HepG2 (cell line): ENCODE measurements around the gene LZTS2. TPM values are rescaled to one million over a fixed set of nuclear protein-coding genes. Genes with fewer than 3 reads are reported as not detected.
A peak's percentile ranks its signal among the peaks of the same experiment; 100 is the strongest.

Experiments used
- NONO ChIP-seq, 2 experiments: fragments of 450-650 bp in 1 of 2; sonication (generic) in 1 of 2; formaldehyde crosslinking in 1 of 2; IDR thresholded peaks in 1 of 2; conservative IDR thresholded peaks in 1 of 2; 2 replicates each; pipeline versions ENCODE4 v1.6.1 to v1.8.0; 2017 to 2022; ENCODE audit warnings: mild to moderate bottlenecking in 1 of 2, missing genetic modification reagents in 1 of 2, moderate library complexity in 1 of 2
- PITX1 ChIP-seq: sonication (generic); formaldehyde crosslinking; IDR thresholded peaks from 2 replicates; pipeline ENCODE4 v1.5.1; 2020; ENCODE audit warnings: mild to moderate bottlenecking, missing genetic modification reagents
- RBAK ChIP-seq: sonication (generic); formaldehyde crosslinking; IDR thresholded peaks from 2 replicates; pipeline ENCODE4 v1.5.1; 2020; ENCODE audit warnings: mild to moderate bottlenecking, missing genetic modification reagents
- REL ChIP-seq: sonication (generic); formaldehyde crosslinking; conservative IDR thresholded peaks from 2 replicates; pipeline ENCODE4 v1.8.0; 2022; ENCODE audit warnings: mild to moderate bottlenecking, missing genetic modification reagents, moderate library complexity
- TBL1XR1 ChIP-seq: fragments of 150-350 bp; IDR thresholded peaks from 2 replicates; pipeline ENCODE4 v1.6.1; 2014; ENCODE audit warnings: borderline replicate concordance, low read length; ENCODE audit not compliant: partially characterized antibody
- TBX2 ChIP-seq: sonication (generic); formaldehyde crosslinking; IDR thresholded peaks from 2 replicates; pipeline ENCODE4 v1.5.0; 2020; ENCODE audit warnings: missing genetic modification reagents, mild to moderate bottlenecking, borderline replicate concordance
- ZFX ChIP-seq: sonication (generic); formaldehyde crosslinking; IDR thresholded peaks from 2 replicates; pipeline ENCODE4 v1.4.0; 2020; ENCODE audit warnings: mild to moderate bottlenecking, low read depth, missing genetic modification reagents, moderate library complexity
- ZNF296 ChIP-seq: sonication (generic); formaldehyde crosslinking; conservative IDR thresholded peaks from 2 replicates; pipeline ENCODE4 v1.5.0; 2020; ENCODE audit warnings: mild to moderate bottlenecking, missing genetic modification reagents
- ZNF468 ChIP-seq: sonication (generic); formaldehyde crosslinking; IDR thresholded peaks from 2 replicates; pipeline ENCODE4 v1.8.0; 2022; ENCODE audit warnings: mild to moderate bottlenecking, moderate library complexity, missing genetic modification reagents
- ZNF589 ChIP-seq: sonication (generic); formaldehyde crosslinking; conservative IDR thresholded peaks from 2 replicates; pipeline ENCODE4 v1.8.0; 2022; ENCODE audit warnings: mild to moderate bottlenecking, moderate library complexity, missing genetic modification reagents
- ZNF619 ChIP-seq: sonication (generic); formaldehyde crosslinking; IDR thresholded peaks from 2 replicates; pipeline ENCODE4 v1.4.0; 2020; ENCODE audit warnings: mild to moderate bottlenecking, missing genetic modification reagents
- polyA plus RNA-seq, 8 experiments: library from polyadenylated mRNA; depleted of rRNA in 3 of 8; stranded (reverse) in 7 of 8; unstranded in 1 of 8; fragments of >200 nt; fragmentation: Illumina TruSeq in 4 of 8; extraction: Trizol in 4 of 8; gene quantifications; 2 replicates each; pipeline versions ENCODE4 v1.2.1 to v1.2.3, GENCODE V29; 2011 to 2016; ENCODE audit warnings: low read depth in 4 of 8, missing spikeins in 1 of 8, mixed read lengths in 1 of 8; ENCODE audit not compliant: insufficient read depth in 1 of 8
- total RNA-seq, 5 experiments: library from RNA; depleted of rRNA; stranded (reverse); fragments of >200 nt; fragmentation: Illumina TruSeq; extraction: Trizol; gene quantifications; 2 replicates each; pipeline ENCODE4 v1.2.3, GENCODE V29; 2016; ENCODE audit warnings: low read depth in 1 of 5
- TF ChIP-seq, protein P1 (sequence below): sonication (generic); formaldehyde crosslinking; IDR thresholded peaks from 2 replicates; pipeline ENCODE4 v1.4.0; 2020; ENCODE audit warnings: missing genetic modification reagents
- TF ChIP-seq, protein P2 (sequence below): sonication (generic); formaldehyde crosslinking; IDR thresholded peaks from 2 replicates; pipeline ENCODE4 v1.8.1; 2023; ENCODE audit warnings: mild to moderate bottlenecking, missing genetic modification reagents
- TF ChIP-seq, protein P3 (sequence below): sonication (generic); formaldehyde crosslinking; IDR thresholded peaks from 2 replicates; pipeline ENCODE4 v1.5.0; 2020; ENCODE audit warnings: mild to moderate bottlenecking, missing genetic modification reagents
- TF ChIP-seq, protein P4 (sequence below): IDR thresholded peaks from 2 replicates; pipeline ENCODE4 v1.6.1; 2016; ENCODE audit warnings: low read depth, borderline replicate concordance
- TF ChIP-seq, protein P5 (sequence below): IDR thresholded peaks from 2 replicates; pipeline ENCODE4 v1.6.1; 2016; ENCODE audit warnings: missing genetic modification reagents, missing compliant biosample characterization
- TF ChIP-seq, protein P6 (sequence below): IDR thresholded peaks from 2 replicates; pipeline ENCODE4 v1.6.1; 2012; ENCODE audit warnings: inconsistent platforms
- TF ChIP-seq, protein P7 (sequence below): sonication (generic); formaldehyde crosslinking; IDR thresholded peaks from 2 replicates; pipeline ENCODE4 v1.5.0; 2020; ENCODE audit warnings: mild to moderate bottlenecking, missing genetic modification reagents

LZTS2 gene
- total and polyA plus RNA-seq, 2 of the 13 experiments (the other 11 are each of a cell fraction or from before 2014, with no cell fraction given): 43.6 to 65.6 TPM

DNA sequence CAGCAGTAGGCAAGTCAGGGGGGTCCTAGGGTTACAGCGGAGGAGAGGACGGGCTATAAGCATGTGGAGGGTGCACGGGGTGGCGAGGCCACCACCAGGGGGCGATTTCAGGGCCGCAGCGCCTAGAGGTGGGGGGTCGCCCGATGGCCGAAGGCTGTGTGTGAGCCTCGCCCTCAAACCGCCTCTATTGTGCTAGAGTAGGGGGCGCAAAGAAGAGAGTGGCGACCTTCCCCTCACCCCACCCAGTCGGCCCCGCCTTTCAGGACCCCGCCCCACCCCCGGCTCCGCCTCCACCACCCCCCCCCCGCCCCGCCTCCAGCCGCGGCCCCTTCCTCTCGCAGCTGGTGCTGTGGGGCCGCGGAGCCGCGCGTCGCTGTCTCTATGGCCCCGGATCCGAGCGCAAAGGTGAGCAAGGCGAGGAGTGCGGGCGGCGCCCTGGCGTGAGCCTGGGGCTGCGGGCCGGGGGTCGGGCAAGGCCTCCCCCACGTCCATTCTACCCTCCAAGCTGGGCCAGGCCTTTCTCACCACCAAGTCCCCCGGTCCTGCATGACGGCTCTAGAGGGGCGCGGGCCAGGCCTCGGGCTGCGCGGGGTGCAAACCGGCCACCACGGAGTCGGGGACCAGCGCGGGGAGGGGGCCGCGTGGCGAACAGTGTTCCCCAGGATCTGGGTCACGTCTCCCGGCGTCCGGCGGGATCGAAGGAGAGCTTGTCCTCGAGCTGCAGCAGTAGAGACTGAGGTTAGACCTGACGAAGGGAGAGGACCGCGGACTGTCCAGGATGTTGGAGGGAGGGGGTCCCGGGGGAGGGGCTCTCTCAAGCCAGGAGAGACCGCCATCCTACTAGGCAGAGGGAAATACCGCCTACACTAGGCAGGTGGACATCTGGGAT is 30.2 kb upstream of the LZTS2 start, which contains the start of gene SEMA4G (continued):
- TF ChIP-seq, protein P1, sequence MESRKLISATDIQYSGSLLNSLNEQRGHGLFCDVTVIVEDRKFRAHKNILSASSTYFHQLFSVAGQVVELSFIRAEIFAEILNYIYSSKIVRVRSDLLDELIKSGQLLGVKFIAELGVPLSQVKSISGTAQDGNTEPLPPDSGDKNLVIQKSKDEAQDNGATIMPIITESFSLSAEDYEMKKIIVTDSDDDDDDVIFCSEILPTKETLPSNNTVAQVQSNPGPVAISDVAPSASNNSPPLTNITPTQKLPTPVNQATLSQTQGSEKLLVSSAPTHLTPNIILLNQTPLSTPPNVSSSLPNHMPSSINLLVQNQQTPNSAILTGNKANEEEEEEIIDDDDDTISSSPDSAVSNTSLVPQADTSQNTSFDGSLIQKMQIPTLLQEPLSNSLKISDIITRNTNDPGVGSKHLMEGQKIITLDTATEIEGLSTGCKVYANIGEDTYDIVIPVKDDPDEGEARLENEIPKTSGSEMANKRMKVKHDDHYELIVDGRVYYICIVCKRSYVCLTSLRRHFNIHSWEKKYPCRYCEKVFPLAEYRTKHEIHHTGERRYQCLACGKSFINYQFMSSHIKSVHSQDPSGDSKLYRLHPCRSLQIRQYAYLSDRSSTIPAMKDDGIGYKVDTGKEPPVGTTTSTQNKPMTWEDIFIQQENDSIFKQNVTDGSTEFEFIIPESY (CRISPR knock-in tag): no peak
- TF ChIP-seq RBAK (peak; percentile 77), REL (CRISPR knock-in tag) (peak; percentile 78; the same call in 1 of the 2 replicates), TBL1XR1 (no peak), ZNF296 (CRISPR knock-in tag) (0 out of 2 replicates have a peak, but pooled peaks have one; percentile 47), ZNF468 (CRISPR knock-in tag) (no peak), ZNF619 (CRISPR knock-in tag) (no peak), ZNF589 (CRISPR knock-in tag) (0 out of 2 replicates have a peak, but pooled peaks have one; percentile 36), TBX2 (CRISPR knock-in tag) (peak; percentile 56), ZFX (peak; percentile 78), NONO (IDR thresholded peaks at IDR 0.05) (no peak), NONO (CRISPR knock-in tag; conservative IDR thresholded peaks at IDR 0.05) (peak; percentile 70), PITX1 (CRISPR knock-in tag) (0 out of 2 replicates have a peak, but pooled peaks have one; percentile 20)
- TF ChIP-seq, protein P2, sequence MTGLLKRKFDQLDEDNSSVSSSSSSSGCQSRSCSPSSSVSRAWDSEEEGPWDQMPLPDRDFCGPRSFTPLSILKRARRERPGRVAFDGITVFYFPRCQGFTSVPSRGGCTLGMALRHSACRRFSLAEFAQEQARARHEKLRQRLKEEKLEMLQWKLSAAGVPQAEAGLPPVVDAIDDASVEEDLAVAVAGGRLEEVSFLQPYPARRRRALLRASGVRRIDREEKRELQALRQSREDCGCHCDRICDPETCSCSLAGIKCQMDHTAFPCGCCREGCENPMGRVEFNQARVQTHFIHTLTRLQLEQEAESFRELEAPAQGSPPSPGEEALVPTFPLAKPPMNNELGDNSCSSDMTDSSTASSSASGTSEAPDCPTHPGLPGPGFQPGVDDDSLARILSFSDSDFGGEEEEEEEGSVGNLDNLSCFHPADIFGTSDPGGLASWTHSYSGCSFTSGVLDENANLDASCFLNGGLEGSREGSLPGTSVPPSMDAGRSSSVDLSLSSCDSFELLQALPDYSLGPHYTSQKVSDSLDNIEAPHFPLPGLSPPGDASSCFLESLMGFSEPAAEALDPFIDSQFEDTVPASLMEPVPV (CRISPR knock-in tag): peak; percentile 64; the same call in 1 of the 2 replicates
- TF ChIP-seq, protein P3, sequence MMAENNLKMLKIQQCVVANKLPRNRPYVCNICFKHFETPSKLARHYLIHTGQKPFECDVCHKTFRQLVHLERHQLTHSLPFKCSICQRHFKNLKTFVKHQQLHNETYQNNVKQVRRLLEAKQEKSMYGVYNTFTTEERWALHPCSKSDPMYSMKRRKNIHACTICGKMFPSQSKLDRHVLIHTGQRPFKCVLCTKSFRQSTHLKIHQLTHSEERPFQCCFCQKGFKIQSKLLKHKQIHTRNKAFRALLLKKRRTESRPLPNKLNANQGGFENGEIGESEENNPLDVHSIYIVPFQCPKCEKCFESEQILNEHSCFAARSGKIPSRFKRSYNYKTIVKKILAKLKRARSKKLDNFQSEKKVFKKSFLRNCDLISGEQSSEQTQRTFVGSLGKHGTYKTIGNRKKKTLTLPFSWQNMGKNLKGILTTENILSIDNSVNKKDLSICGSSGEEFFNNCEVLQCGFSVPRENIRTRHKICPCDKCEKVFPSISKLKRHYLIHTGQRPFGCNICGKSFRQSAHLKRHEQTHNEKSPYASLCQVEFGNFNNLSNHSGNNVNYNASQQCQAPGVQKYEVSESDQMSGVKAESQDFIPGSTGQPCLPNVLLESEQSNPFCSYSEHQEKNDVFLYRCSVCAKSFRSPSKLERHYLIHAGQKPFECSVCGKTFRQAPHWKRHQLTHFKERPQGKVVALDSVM: peak; percentile 54
- TF ChIP-seq, protein P4, sequence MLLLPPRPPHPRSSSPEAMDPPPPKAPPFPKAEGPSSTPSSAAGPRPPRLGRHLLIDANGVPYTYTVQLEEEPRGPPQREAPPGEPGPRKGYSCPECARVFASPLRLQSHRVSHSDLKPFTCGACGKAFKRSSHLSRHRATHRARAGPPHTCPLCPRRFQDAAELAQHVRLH (CRISPR knock-in tag): peak; percentile 30; the same call in 1 of the 2 replicates
- TF ChIP-seq, protein P5, sequence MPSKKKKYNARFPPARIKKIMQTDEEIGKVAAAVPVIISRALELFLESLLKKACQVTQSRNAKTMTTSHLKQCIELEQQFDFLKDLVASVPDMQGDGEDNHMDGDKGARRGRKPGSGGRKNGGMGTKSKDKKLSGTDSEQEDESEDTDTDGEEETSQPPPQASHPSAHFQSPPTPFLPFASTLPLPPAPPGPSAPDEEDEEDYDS (CRISPR knock-in tag): 0 out of 2 replicates have a peak, but pooled peaks have one; percentile 6
- TF ChIP-seq, protein P6, sequence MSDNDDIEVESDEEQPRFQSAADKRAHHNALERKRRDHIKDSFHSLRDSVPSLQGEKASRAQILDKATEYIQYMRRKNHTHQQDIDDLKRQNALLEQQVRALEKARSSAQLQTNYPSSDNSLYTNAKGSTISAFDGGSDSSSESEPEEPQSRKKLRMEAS: no peak
- TF ChIP-seq, protein P7, sequence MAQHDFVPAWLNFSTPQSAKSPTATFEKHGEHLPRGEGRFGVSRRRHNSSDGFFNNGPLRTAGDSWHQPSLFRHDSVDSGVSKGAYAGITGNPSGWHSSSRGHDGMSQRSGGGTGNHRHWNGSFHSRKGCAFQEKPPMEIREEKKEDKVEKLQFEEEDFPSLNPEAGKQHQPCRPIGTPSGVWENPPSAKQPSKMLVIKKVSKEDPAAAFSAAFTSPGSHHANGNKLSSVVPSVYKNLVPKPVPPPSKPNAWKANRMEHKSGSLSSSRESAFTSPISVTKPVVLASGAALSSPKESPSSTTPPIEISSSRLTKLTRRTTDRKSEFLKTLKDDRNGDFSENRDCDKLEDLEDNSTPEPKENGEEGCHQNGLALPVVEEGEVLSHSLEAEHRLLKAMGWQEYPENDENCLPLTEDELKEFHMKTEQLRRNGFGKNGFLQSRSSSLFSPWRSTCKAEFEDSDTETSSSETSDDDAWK (CRISPR knock-in tag): no peak
